HepG2 (cell line): ENCODE data around the gene C14orf132. TPM values are rescaled to one million over a fixed set of nuclear protein-coding genes. Genes with fewer than 3 reads are reported as not detected.

ENCODE experiments used
- FOXA3 ChIP-seq: IDR thresholded peaks from 2 replicates; pipeline ENCODE4 v1.6.1; 2016; ENCODE audit warnings: missing genetic modification reagents, missing compliant biosample characterization
- GRHL1 ChIP-seq: sonication (generic); formaldehyde crosslinking; conservative IDR thresholded peaks from 2 replicates; pipeline ENCODE4 v1.8.0; 2022; ENCODE audit warnings: missing genetic modification reagents
- HOXA3 ChIP-seq: sonication (generic); formaldehyde crosslinking; IDR thresholded peaks from 2 replicates; pipeline ENCODE4 v1.5.0; 2020; ENCODE audit warnings: missing genetic modification reagents
- ISL2 ChIP-seq: sonication (generic); formaldehyde crosslinking; IDR thresholded peaks from 2 replicates; pipeline ENCODE4 v1.5.0; 2020; ENCODE audit warnings: missing genetic modification reagents
- MEIS2 ChIP-seq: sonication (generic); formaldehyde crosslinking; IDR thresholded peaks from 2 replicates; pipeline ENCODE4 v1.9.0; 2021; ENCODE audit warnings: mild to moderate bottlenecking, missing genetic modification reagents
- SKI ChIP-seq: fragments of 450-650 bp; IDR thresholded peaks from one replicate; pipeline ENCODE4 v1.6.1; 2018; ENCODE audit warnings: mild to moderate bottlenecking; ENCODE audit not compliant: partially characterized antibody
- SOX6 ChIP-seq, 2 experiments: fragments of 450-650 bp in 1 of 2; sonication (generic) in 1 of 2; formaldehyde crosslinking in 1 of 2; IDR thresholded peaks; 2 replicates each; pipeline versions ENCODE4 v1.4.0 to v1.6.1; 2017 to 2020; ENCODE audit warnings: antibody characterized with exemption in 1 of 2, mild to moderate bottlenecking in 1 of 2, missing genetic modification reagents in 1 of 2
- ZFP90 ChIP-seq: sonication (generic); formaldehyde crosslinking; IDR thresholded peaks from 2 replicates; pipeline ENCODE4 v1.8.0; 2022; ENCODE audit warnings: missing genetic modification reagents, mild to moderate bottlenecking, inconsistent platforms, borderline replicate concordance
- ZNF543 ChIP-seq: sonication (generic); formaldehyde crosslinking; IDR thresholded peaks from 2 replicates; pipeline ENCODE4 v1.4.0; 2020; ENCODE audit warnings: mild to moderate bottlenecking, missing genetic modification reagents
- ZNF564 ChIP-seq: sonication (generic); formaldehyde crosslinking; IDR thresholded peaks from 2 replicates; pipeline ENCODE4 v1.8.1; 2023; ENCODE audit warnings: mild to moderate bottlenecking, missing genetic modification reagents
- ZNF644 ChIP-seq: IDR thresholded peaks from 2 replicates; pipeline ENCODE4 v1.6.1; 2016; ENCODE audit warnings: low read depth
- ZNF766 ChIP-seq: sonication (generic); formaldehyde crosslinking; IDR thresholded peaks from 2 replicates; pipeline ENCODE4 v1.5.0; 2020; ENCODE audit warnings: missing genetic modification reagents, borderline replicate concordance
- polyA plus RNA-seq, 8 experiments: library from polyadenylated mRNA; depleted of rRNA in 3 of 8; stranded (reverse) in 7 of 8; unstranded in 1 of 8; fragments of >200 nt; fragmentation: Illumina TruSeq in 4 of 8; extraction: Trizol in 4 of 8; gene quantifications; 2 replicates each; pipeline versions ENCODE4 v1.2.1 to v1.2.3, GENCODE V29; 2011 to 2016; ENCODE audit warnings: low read depth in 4 of 8, missing spikeins in 1 of 8, mixed read lengths in 1 of 8; ENCODE audit not compliant: insufficient read depth in 1 of 8
- total RNA-seq, 5 experiments: library from RNA; depleted of rRNA; stranded (reverse); fragments of >200 nt; fragmentation: Illumina TruSeq; extraction: Trizol; gene quantifications; 2 replicates each; pipeline ENCODE4 v1.2.3, GENCODE V29; 2016; ENCODE audit warnings: low read depth in 1 of 5
- TF ChIP-seq, protein P1 (sequence below): sonication (generic); formaldehyde crosslinking; IDR thresholded peaks from 2 replicates; pipeline ENCODE4 v1.4.0; 2020; ENCODE audit warnings: mild to moderate bottlenecking, low read depth, missing genetic modification reagents
- TF ChIP-seq, protein P2 (sequence below): sonication (generic); formaldehyde crosslinking; IDR thresholded peaks from 2 replicates; pipeline ENCODE4 v1.4.0; 2020; ENCODE audit warnings: mild to moderate bottlenecking, missing genetic modification reagents

The C14orf132 gene
- total and polyA plus RNA-seq, 2 of the 13 experiments (the other 11 are each of a cell fraction or from before 2014, with no cell fraction given) = 0.13 to 0.15 TPM

DNA sequence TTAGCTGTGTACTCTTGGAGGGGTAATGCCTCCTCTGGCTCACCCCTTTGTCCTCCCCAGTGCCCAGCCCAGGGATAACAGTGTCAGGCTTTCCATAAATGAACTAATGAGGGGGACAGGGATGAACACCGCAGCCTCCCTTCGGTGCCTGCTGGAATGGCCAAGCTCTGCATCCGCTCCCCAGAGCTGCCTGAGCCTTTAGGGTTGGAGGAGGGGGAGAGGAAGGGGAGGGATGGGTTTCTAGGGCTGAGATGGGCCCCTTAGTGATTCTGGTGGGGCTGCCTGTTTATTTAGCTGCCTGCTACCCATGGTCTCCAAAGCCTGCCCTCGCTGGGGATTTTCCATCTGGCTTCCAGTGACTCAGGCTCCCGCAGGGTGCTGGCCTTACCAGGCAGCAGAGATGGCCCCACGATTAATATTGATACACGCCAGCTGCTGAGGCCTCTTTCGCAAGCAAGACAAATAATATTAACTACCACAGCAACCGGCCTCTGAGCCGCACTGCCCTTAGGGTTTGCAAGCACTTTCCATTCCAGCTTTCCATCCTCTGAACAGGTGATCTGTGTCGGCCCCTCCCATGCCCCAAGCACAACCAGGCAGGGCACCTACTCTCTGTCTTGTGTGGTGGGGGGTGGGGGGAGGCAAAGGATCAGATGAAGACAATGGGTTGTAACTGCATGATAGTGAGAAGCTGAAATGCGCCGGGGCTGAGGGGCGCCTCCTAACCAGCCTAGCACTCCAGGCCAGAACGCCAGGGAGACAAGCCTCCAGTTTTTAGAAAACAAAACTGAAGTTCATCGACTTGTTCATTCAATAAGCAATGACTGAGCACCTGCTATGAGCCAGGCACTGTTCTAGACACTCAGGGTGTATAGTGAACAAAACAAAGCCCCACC is 56.7 kb downstream of the C14orf132 start (continued):
- TF ChIP-seq GRHL1 (no peak), ZNF766 (CRISPR knock-in tag) (no peak), ISL2 (CRISPR knock-in tag) (peak; percentile 43; the same call in 1 of the 2 replicates), ZFP90 (no peak), ZNF564 (CRISPR knock-in tag) (no peak), SOX6 (IDR thresholded peaks at IDR 0.05) (no peak), SOX6 (CRISPR knock-in tag; IDR thresholded peaks at IDR 0.05) (peak; percentile 62), HOXA3 (CRISPR knock-in tag) (0 out of 2 replicates have a peak, but pooled peaks have one; percentile 20), SKI (no peak), FOXA3 (CRISPR knock-in tag) (peak; percentile 36; the same call in 1 of the 2 replicates), MEIS2 (no peak), ZNF644 (0 out of 2 replicates have a peak, but pooled peaks have one; percentile 30), ZNF543 (CRISPR knock-in tag) (no peak)
- TF ChIP-seq, protein P1, sequence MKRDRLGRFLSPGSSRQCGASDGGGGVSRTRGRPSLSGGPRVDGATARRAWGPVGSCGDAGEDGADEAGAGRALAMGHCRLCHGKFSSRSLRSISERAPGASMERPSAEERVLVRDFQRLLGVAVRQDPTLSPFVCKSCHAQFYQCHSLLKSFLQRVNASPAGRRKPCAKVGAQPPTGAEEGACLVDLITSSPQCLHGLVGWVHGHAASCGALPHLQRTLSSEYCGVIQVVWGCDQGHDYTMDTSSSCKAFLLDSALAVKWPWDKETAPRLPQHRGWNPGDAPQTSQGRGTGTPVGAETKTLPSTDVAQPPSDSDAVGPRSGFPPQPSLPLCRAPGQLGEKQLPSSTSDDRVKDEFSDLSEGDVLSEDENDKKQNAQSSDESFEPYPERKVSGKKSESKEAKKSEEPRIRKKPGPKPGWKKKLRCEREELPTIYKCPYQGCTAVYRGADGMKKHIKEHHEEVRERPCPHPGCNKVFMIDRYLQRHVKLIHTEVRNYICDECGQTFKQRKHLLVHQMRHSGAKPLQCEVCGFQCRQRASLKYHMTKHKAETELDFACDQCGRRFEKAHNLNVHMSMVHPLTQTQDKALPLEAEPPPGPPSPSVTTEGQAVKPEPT (CRISPR knock-in tag) = no peak
- TF ChIP-seq, protein P2, sequence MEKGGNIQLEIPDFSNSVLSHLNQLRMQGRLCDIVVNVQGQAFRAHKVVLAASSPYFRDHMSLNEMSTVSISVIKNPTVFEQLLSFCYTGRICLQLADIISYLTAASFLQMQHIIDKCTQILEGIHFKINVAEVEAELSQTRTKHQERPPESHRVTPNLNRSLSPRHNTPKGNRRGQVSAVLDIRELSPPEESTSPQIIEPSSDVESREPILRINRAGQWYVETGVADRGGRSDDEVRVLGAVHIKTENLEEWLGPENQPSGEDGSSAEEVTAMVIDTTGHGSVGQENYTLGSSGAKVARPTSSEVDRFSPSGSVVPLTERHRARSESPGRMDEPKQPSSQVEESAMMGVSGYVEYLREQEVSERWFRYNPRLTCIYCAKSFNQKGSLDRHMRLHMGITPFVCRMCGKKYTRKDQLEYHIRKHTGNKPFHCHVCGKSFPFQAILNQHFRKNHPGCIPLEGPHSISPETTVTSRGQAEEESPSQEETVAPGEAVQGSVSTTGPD (CRISPR knock-in tag) = peak; percentile 62; the same call in 1 of the 2 replicates
